Esophagus squamous epithelium (tissue), 4 donors: Measurements from ENCODE around the gene VPS33A.
"Not testable (repeated sequence)": the region's sequence is repeated elsewhere in the genome, so short reads cannot be mapped to it uniquely, and the experiment has no call there.

Source experiments
- CTCF ChIP-seq, 6 experiments: fragments of 450-650 bp in 4 of 6; fragments of 200-600 bp in 2 of 6; sonication (generic) in 2 of 6; IDR thresholded peaks; one replicate each; pipeline ENCODE4 v1.5.1; 2016 to 2019; ENCODE audit warnings: antibody characterized with exemption in 6 of 6, mild to moderate bottlenecking in 4 of 6, moderate library complexity in 4 of 6
- POLR2A ChIP-seq, 4 donors: fragments of 450-650 bp; IDR thresholded peaks; one replicate each; pipeline ENCODE4 v1.6.1; 2017; ENCODE audit warnings: antibody characterized with exemption in 4 of 4, mild to moderate bottlenecking in 4 of 4, moderate library complexity in 3 of 4

DNA sequence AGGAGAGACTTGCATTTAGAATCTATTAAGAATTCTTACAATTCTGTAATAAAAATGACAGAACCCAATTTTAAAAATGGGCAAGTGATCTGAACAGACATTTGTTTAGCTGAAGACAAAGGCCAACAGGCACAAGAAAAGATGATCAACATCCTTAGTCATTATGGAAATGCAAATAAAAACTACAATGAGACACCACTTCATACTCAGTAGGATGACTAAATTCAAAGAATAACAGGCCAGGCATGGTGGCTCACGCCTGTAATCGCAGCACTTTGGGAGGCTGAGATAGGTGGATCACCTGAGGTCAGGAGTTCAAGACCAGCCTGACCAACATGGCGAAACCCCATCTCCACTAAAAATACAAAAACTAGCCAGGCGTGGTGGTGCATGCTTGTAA is 7.8 kb downstream of the VPS33A start:
- TF ChIP-seq CTCF, POLR2A (IDR thresholded peaks at IDR 0.05): not testable (repeated sequence)
